Liver (tissue), 9 donors: ENCODE data around the gene IFRD2. TPM values are rescaled to one million over a fixed set of nuclear protein-coding genes. Genes with fewer than 3 reads are reported as not detected.

Experiments used
- DNase-seq: peaks from one replicate; pipeline ENCODE4 v3.0.0-alpha.2; 2017; ENCODE audit warnings: low spot score
- H3K27ac ChIP-seq, 2 donors: one replicate each; pipeline ENCODE4 v1.7.0; 2013; ENCODE audit warnings: inconsistent platforms in 2 of 2, low read length in 2 of 2, control low read depth in 1 of 2, low read depth in 1 of 2, mild to moderate bottlenecking in 1 of 2
- H3K27me3 ChIP-seq, 4 donors: one replicate each; pipeline versions ENCODE4 v1.6.1 to v1.7.0; 2013; ENCODE audit warnings: low read length in 3 of 4, inconsistent platforms in 1 of 4, mild to moderate bottlenecking in 1 of 4, moderate library complexity in 1 of 4; ENCODE audit not compliant: control insufficient read depth in 4 of 4, insufficient read depth in 4 of 4
- H3K36me3 ChIP-seq, 4 donors: one replicate each; pipeline versions ENCODE4 v1.6.1 to v1.7.0; 2013; ENCODE audit warnings: low read length in 3 of 4, mild to moderate bottlenecking in 3 of 4, low read depth in 1 of 4, moderate library complexity in 1 of 4; ENCODE audit not compliant: control insufficient read depth in 4 of 4, insufficient read depth in 3 of 4
- H3K4me1 ChIP-seq, 4 donors: one replicate each; pipeline versions ENCODE4 v1.6.1 to v1.7.0; 2013; ENCODE audit warnings: low read length in 3 of 4, mild to moderate bottlenecking in 3 of 4, moderate library complexity in 1 of 4; ENCODE audit not compliant: control insufficient read depth in 4 of 4, insufficient read depth in 4 of 4
- H3K4me3 ChIP-seq, 3 donors: one replicate each; pipeline versions ENCODE4 v1.6.1 to v1.7.0; 2013; ENCODE audit warnings: low read length in 3 of 3, control low read depth in 1 of 3, low read depth in 1 of 3, mild to moderate bottlenecking in 1 of 3
- H3K9ac ChIP-seq, 2 donors: one replicate each; pipeline ENCODE4 v1.7.0; 2013; ENCODE audit warnings: low read length in 2 of 2, mild to moderate bottlenecking in 2 of 2, moderate library complexity in 2 of 2, control low read depth in 1 of 2, low read depth in 1 of 2
- H3K9me3 ChIP-seq, 4 donors: one replicate each; pipeline versions ENCODE4 v1.6.1 to v1.7.0; 2013; ENCODE audit warnings: low read length in 3 of 4; ENCODE audit not compliant: control insufficient read depth in 4 of 4
- EGR1 ChIP-seq, 2 donors: IDR thresholded peaks; 2 replicates each; pipeline ENCODE4 v1.6.1; 2016 to 2018; ENCODE audit warnings: antibody characterized with exemption in 2 of 2, low read depth in 2 of 2
- FOXA1 ChIP-seq: IDR thresholded peaks from 2 replicates; pipeline ENCODE4 v1.6.1; 2016; ENCODE audit warnings: antibody characterized with exemption
- FOXA2 ChIP-seq: IDR thresholded peaks from 2 replicates; pipeline ENCODE4 v1.6.1; 2016; ENCODE audit warnings: antibody characterized with exemption
- GABPA ChIP-seq, 2 donors: IDR thresholded peaks in 1 of 2; conservative IDR thresholded peaks in 1 of 2; 2 replicates each; pipeline ENCODE4 v1.6.1; 2016; ENCODE audit warnings: antibody characterized with exemption in 2 of 2, mild to moderate bottlenecking in 1 of 2, moderate library complexity in 1 of 2
- HNF4A ChIP-seq, 2 donors: conservative IDR thresholded peaks; 2 replicates each; pipeline ENCODE4 v1.6.1; 2016; ENCODE audit warnings: antibody characterized with exemption in 2 of 2, mild to moderate bottlenecking in 2 of 2
- HNF4G ChIP-seq: IDR thresholded peaks from 2 replicates; pipeline ENCODE4 v1.6.1; 2016; ENCODE audit warnings: antibody characterized with exemption
- JUND ChIP-seq, 2 donors: IDR thresholded peaks; 2 replicates each; pipeline ENCODE4 v1.6.1; 2016; ENCODE audit warnings: antibody characterized with exemption in 2 of 2
- NR2F2 ChIP-seq: IDR thresholded peaks from 2 replicates; pipeline ENCODE4 v1.6.1; 2016; ENCODE audit warnings: antibody characterized with exemption
- RAD21 ChIP-seq, 2 donors: IDR thresholded peaks; 2 replicates each; pipeline ENCODE4 v1.6.1; 2016; ENCODE audit warnings: antibody characterized with exemption in 2 of 2, mild to moderate bottlenecking in 2 of 2
- RXRA ChIP-seq, 2 donors: IDR thresholded peaks; 2 replicates each; pipeline ENCODE4 v1.6.1; 2017 to 2018; ENCODE audit warnings: antibody characterized with exemption in 2 of 2, mild to moderate bottlenecking in 1 of 2
- SP1 ChIP-seq: IDR thresholded peaks from 2 replicates; pipeline ENCODE4 v1.6.1; 2018; ENCODE audit warnings: antibody characterized with exemption, mild to moderate bottlenecking
- TAF1 ChIP-seq: conservative IDR thresholded peaks from 2 replicates; pipeline ENCODE4 v1.6.1; 2016; ENCODE audit warnings: antibody characterized with exemption, mild to moderate bottlenecking
- YY1 ChIP-seq: IDR thresholded peaks from 2 replicates; pipeline ENCODE4 v1.6.1; 2016; ENCODE audit warnings: antibody characterized with exemption, mild to moderate bottlenecking
- whole genome bisulfite sequencing: extraction: QIAGEN DNeasy Blood & Tissue Kit; methylation state at CpG from one replicate; pipeline ENCODE4 v1.1.7; 2013; 5-methylcytosine and 5-hydroxymethylcytosine counted together
- polyA plus RNA-seq, 2 donors: library from polyadenylated mRNA; stranded (reverse) in 1 of 2; unstranded in 1 of 2; fragments of 200-250 nt in 1 of 2; fragments of >200 nt in 1 of 2; fragmentation: Nextera tagmentation in 1 of 2; extraction: Ambion mirVana in 1 of 2; gene quantifications; one replicate each; pipeline versions ENCODE4 v1.2.1 to v1.2.3, GENCODE V29; 2013 to 2015
- total RNA-seq, 2 donors: library from RNA; depleted of rRNA; stranded (reverse); fragments of >200 nt; gene quantifications; one replicate each; pipeline ENCODE4 v1.2.3, GENCODE V29; 2014
- TF ChIP-seq, protein P1 (sequence below): IDR thresholded peaks from 2 replicates; pipeline ENCODE4 v1.6.1; 2016; ENCODE audit warnings: antibody characterized with exemption
- TF ChIP-seq, protein P2 (sequence below): IDR thresholded peaks from 2 replicates; pipeline ENCODE4 v1.6.1; 2016; ENCODE audit warnings: antibody characterized with exemption
- TF ChIP-seq, protein P3 (sequence below): IDR thresholded peaks from 2 replicates; pipeline ENCODE4 v1.6.1; 2016; ENCODE audit warnings: antibody characterized with exemption
- TF ChIP-seq, protein P4 (sequence below): fragments of 150-350 bp; IDR thresholded peaks from 2 replicates; pipeline ENCODE4 v1.5.1; 2017; ENCODE audit warnings: improper control_type of control experiment, low read depth, low read length; ENCODE audit not compliant: missing input control
- TF ChIP-seq, protein P5 (sequence below): IDR thresholded peaks from 2 replicates; pipeline ENCODE4 v1.6.1; 2016; ENCODE audit warnings: antibody characterized with exemption, mild to moderate bottlenecking
- donor health status: healthy.
- donor health status: healthy.
- donor health status: healthy.
- donor health status: healthy.
- donor health status: healthy.

IFRD2 gene
- total and polyA plus RNA-seq, 4 donors = 55.7 to 91.2 (median 63.2) TPM

DNA sequence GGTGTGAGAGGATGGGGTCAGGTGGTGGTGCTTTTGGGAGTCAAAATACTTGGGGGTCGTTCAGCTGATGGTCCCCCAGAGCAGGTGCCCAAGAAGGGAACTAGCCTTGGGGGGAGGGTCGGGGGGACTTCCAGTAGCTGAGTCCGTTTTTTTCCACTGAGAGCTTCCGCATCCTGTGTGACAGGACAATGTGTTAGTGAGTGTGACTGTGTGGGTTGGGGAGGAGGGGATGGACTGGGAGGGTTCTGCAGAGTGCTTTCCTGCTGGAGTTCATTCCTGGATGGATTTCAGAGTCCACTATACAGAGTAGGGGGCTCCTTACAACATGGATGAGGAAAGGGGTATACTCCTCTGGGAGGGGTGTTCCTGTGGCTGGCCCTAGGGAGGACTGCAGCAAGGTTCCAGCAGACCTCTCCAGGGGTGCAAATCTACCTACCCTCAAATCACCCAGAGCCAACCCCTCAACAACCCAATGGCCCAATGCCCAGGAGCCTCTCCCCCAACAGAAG lies 30.9 kb upstream of the IFRD2 start:
- no peak for DNase-seq
- peak overlapping the region; percentile 98 to 99 for H3K27ac ChIP-seq
- peaks cover 0 to 7% (median 2%) of the 10 kb centered on the region in 4 donors for H3K36me3 ChIP-seq
- no peaks in the 10 kb centered on the region for H3K9me3 ChIP-seq
- H3K27me3 ChIP-seq = no peaks in the 10 kb centered on the region
- 68% methylated on average over 4 of the region's 4 CpGs for WGBS
- peaks cover 17 to 81% (median 61%) of the 10 kb centered on the region in 4 donors for H3K4me1 ChIP-seq
- H3K9ac ChIP-seq = peak overlapping the region in 1 of 2 donors; percentile 4
- H3K4me3 ChIP-seq = no peak overlapping the region
- TF ChIP-seq, protein P1, sequence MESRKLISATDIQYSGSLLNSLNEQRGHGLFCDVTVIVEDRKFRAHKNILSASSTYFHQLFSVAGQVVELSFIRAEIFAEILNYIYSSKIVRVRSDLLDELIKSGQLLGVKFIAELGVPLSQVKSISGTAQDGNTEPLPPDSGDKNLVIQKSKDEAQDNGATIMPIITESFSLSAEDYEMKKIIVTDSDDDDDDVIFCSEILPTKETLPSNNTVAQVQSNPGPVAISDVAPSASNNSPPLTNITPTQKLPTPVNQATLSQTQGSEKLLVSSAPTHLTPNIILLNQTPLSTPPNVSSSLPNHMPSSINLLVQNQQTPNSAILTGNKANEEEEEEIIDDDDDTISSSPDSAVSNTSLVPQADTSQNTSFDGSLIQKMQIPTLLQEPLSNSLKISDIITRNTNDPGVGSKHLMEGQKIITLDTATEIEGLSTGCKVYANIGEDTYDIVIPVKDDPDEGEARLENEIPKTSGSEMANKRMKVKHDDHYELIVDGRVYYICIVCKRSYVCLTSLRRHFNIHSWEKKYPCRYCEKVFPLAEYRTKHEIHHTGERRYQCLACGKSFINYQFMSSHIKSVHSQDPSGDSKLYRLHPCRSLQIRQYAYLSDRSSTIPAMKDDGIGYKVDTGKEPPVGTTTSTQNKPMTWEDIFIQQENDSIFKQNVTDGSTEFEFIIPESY = no peak
- TF ChIP-seq FOXA2 = no peak
- no peak for TF ChIP-seq RAD21 (IDR thresholded peaks at IDR 0.05)
- TF ChIP-seq RXRA (IDR thresholded peaks at IDR 0.05) = no peak
- TF ChIP-seq HNF4G = no peak
- TF ChIP-seq, protein P2, sequence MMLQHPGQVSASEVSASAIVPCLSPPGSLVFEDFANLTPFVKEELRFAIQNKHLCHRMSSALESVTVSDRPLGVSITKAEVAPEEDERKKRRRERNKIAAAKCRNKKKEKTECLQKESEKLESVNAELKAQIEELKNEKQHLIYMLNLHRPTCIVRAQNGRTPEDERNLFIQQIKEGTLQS = no peak
- TF ChIP-seq EGR1 (IDR thresholded peaks at IDR 0.05; ENCODE audit: low read depth in 2 of 2) = no peak
- TF ChIP-seq HNF4A (conservative IDR thresholded peaks at IDR 0.05) = no peak
- no peak for TF ChIP-seq NR2F2
- no peak for TF ChIP-seq GABPA (IDR thresholded peaks at IDR 0.05 in 1 of 2, conservative IDR thresholded peaks at IDR 0.05 in 1 of 2)

DNA sequence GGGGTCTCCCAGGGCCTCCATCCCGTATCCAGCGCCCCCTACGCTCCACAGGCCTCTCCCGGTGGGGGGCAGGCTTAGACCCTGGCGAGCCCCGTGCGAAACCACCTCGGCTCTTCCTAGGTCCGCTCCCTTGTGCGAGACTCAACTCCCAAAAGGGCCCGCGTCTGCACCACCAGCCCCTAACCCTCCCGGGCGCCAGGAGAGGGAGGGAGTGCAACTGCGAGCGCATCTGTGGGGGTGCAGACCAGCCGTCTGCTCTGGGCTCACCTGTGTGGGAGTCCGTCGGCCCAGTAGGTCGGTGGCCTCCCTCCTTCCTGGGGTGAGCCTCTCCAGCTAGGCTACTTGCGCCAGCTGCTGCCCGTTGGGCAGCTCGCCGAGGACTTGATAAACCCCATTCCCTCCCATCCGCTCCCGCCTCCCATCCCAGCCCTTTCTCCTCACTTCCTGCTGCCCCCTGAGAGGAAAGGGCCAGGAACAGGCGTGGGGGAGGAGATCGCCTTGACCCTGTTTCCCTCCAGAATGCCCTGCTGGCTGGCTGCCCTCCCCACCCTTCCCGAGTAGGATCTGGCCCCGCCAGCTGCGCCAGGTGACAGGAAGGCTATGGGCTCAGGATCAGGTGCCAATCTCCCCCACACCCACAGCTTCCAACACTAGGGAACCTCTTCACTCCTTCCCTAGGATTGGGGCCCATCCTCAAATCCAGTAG lies 30.3 kb upstream of the IFRD2 start, which contains the start of gene HYAL2:
HYAL2 (minus strand) TSS at position 360 of the 706 bp plus-strand sequence. CDS start 2,256 bp downstream, outside the sequence.
- H3K4me1 ChIP-seq = peaks cover 18 to 81% (median 61%) of the 10 kb centered on the region in 4 donors
- H3K4me3 ChIP-seq = peak within 1 kb of the TSS; percentile 81 to 96 (median 95)
- H3K9me3 ChIP-seq = no peaks in the 10 kb centered on the region
- peak within 1 kb of the TSS; percentile 98 to 99 for H3K27ac ChIP-seq
- TF ChIP-seq, protein P1 = no peak
- TF ChIP-seq SP1 (peak; percentile 38), JUND (IDR thresholded peaks at IDR 0.05) (no peak), FOXA1 (no peak), TAF1 (no peak), HNF4A (conservative IDR thresholded peaks at IDR 0.05) (no peak), EGR1 (IDR thresholded peaks at IDR 0.05; ENCODE audit: low read depth in 2 of 2) (no peak), NR2F2 (peak; percentile 99), RXRA (IDR thresholded peaks at IDR 0.05) (peak; percentile 22 to 45), FOXA2 (no peak), YY1 (no peak), RAD21 (IDR thresholded peaks at IDR 0.05) (no peak), GABPA (IDR thresholded peaks at IDR 0.05 in 1 of 2, conservative IDR thresholded peaks at IDR 0.05 in 1 of 2) (no peak), HNF4G (no peak)
- TF ChIP-seq, protein P3, sequence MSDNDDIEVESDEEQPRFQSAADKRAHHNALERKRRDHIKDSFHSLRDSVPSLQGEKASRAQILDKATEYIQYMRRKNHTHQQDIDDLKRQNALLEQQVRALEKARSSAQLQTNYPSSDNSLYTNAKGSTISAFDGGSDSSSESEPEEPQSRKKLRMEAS = no peak
- TF ChIP-seq, protein P2 = no peak
- TF ChIP-seq, protein P4, sequence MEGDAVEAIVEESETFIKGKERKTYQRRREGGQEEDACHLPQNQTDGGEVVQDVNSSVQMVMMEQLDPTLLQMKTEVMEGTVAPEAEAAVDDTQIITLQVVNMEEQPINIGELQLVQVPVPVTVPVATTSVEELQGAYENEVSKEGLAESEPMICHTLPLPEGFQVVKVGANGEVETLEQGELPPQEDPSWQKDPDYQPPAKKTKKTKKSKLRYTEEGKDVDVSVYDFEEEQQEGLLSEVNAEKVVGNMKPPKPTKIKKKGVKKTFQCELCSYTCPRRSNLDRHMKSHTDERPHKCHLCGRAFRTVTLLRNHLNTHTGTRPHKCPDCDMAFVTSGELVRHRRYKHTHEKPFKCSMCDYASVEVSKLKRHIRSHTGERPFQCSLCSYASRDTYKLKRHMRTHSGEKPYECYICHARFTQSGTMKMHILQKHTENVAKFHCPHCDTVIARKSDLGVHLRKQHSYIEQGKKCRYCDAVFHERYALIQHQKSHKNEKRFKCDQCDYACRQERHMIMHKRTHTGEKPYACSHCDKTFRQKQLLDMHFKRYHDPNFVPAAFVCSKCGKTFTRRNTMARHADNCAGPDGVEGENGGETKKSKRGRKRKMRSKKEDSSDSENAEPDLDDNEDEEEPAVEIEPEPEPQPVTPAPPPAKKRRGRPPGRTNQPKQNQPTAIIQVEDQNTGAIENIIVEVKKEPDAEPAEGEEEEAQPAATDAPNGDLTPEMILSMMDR = no peak
- TF ChIP-seq, protein P5, sequence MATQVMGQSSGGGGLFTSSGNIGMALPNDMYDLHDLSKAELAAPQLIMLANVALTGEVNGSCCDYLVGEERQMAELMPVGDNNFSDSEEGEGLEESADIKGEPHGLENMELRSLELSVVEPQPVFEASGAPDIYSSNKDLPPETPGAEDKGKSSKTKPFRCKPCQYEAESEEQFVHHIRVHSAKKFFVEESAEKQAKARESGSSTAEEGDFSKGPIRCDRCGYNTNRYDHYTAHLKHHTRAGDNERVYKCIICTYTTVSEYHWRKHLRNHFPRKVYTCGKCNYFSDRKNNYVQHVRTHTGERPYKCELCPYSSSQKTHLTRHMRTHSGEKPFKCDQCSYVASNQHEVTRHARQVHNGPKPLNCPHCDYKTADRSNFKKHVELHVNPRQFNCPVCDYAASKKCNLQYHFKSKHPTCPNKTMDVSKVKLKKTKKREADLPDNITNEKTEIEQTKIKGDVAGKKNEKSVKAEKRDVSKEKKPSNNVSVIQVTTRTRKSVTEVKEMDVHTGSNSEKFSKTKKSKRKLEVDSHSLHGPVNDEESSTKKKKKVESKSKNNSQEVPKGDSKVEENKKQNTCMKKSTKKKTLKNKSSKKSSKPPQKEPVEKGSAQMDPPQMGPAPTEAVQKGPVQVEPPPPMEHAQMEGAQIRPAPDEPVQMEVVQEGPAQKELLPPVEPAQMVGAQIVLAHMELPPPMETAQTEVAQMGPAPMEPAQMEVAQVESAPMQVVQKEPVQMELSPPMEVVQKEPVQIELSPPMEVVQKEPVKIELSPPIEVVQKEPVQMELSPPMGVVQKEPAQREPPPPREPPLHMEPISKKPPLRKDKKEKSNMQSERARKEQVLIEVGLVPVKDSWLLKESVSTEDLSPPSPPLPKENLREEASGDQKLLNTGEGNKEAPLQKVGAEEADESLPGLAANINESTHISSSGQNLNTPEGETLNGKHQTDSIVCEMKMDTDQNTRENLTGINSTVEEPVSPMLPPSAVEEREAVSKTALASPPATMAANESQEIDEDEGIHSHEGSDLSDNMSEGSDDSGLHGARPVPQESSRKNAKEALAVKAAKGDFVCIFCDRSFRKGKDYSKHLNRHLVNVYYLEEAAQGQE = no peak
- H3K27me3 ChIP-seq = no peaks in the 10 kb centered on the region
- WGBS = 58% methylated on average over 31 of the region's 31 CpGs
- H3K9ac ChIP-seq = peak within 1 kb of the TSS; percentile 94 to 97
- peaks cover 0 to 10% (median 2%) of the 10 kb centered on the region in 4 donors for H3K36me3 ChIP-seq
- no peak for DNase-seq
